CD4-positive, alpha-beta T cell treated with Interferon alpha-2 for 1 hour (primary cell): ENCODE data around the gene PRKAG2.

Experiments used
- DNase-seq, 2 donors: peaks; one replicate each; pipeline ENCODE4 v3.0.0-alpha.2; 2020 to 2022

PRKAG2 gene

GRCh38 chr7:151736403-151736909 is 140.5 kb downstream of the PRKAG2 start:
- no peak for DNase-seq

- DNase-seq: no peak
Measured at GRCh38 chr7:151735851-151736402, 141.0 kb downstream of the PRKAG2 start.

GRCh38 chr7:151735186-151735850 is 141.6 kb downstream of the PRKAG2 start:
- no peak for DNase-seq

- DNase-seq: no peak
Measured at GRCh38 chr7:151732834-151733592, 143.9 kb downstream of the PRKAG2 start.

GRCh38 chr7:151732292-151732691 is 144.6 kb downstream of the PRKAG2 start:
- DNase-seq: no peak

GRCh38 chr7:151731022-151731441 is 145.9 kb downstream of the PRKAG2 start:
- DNase-seq: no peak

GRCh38 chr7:151730591-151730990 is 146.3 kb downstream of the PRKAG2 start:
- no peak for DNase-seq

- DNase-seq: no peak
Measured at GRCh38 chr7:151729521-151729921, 147.4 kb downstream of the PRKAG2 start.

GRCh38 chr7:151728746-151729145 is 148.2 kb downstream of the PRKAG2 start:
- no peak for DNase-seq

GRCh38 chr7:151728286-151728660 is 148.6 kb downstream of the PRKAG2 start:
- no peak for DNase-seq

- peak; percentile 5 to 54 for DNase-seq
Measured at GRCh38 chr7:151727579-151728285, 149.2 kb downstream of the PRKAG2 start.

- no peak for DNase-seq
Measured at GRCh38 chr7:151726652-151727578, 150.0 kb downstream of the PRKAG2 start.

GRCh38 chr7:151725844-151726651 is 150.9 kb downstream of the PRKAG2 start:
- no peak for DNase-seq

- no peak for DNase-seq
Measured at GRCh38 chr7:151724920-151725584, 151.9 kb downstream of the PRKAG2 start.

- no peak for DNase-seq
Measured at GRCh38 chr7:151724250-151724915, 152.5 kb downstream of the PRKAG2 start.

GRCh38 chr7:151723321-151723720 is 153.6 kb downstream of the PRKAG2 start:
- no peak for DNase-seq

- no peak for DNase-seq
Measured at GRCh38 chr7:151722533-151722932, 154.4 kb downstream of the PRKAG2 start.

- DNase-seq: no peak
Measured at GRCh38 chr7:151721694-151722093, 155.2 kb downstream of the PRKAG2 start.

GRCh38 chr7:151721236-151721635 is 155.7 kb downstream of the PRKAG2 start:
- DNase-seq: no peak

GRCh38 chr7:151720280-151720679 is 156.6 kb downstream of the PRKAG2 start:
- DNase-seq: no peak
